NCI-H510A (cell line): Measurements from ENCODE around the gene WDR12.
"Not testable (repeated sequence)": the region's sequence is repeated elsewhere in the genome, so short reads cannot be mapped to it uniquely, and the experiment has no call there.

Source experiments
- DNase-seq: peaks from one replicate; lab custom pipeline; 2025; lab: John Stamatoyannopoulos, UW

WDR12 gene

DNA sequence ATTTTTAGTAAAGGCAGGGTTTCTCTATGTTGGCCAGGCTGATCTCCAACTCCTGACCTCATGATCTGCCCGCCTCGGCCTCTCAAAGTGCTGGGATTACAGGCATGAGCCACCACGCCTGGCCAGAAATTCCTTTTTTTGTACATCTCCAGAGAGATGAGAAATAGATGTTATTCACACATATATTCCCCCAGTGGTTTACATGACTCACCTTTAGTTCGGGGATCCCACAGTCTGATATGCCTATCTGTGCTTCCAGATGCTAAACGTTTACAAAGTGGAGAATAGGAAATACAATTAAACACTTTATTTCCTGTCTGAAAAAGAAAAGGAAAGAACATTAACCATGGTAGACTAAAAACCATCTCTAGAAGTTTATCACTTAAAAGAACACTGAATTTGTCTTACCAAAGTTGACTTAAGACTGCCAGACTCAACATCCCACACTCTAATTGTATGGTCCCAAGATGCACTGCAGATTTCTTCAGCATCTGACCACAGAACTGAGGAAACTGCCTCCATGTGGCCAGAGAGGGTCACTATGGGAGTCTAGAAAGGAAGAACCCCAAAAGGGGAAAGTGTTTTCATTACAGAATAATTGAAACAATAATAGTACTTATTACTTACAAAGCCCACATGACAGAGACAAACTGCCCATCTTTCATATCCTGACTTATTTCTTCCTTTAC is 27.3 kb downstream of the WDR12 start:
- no peak for DNase-seq

DNA sequence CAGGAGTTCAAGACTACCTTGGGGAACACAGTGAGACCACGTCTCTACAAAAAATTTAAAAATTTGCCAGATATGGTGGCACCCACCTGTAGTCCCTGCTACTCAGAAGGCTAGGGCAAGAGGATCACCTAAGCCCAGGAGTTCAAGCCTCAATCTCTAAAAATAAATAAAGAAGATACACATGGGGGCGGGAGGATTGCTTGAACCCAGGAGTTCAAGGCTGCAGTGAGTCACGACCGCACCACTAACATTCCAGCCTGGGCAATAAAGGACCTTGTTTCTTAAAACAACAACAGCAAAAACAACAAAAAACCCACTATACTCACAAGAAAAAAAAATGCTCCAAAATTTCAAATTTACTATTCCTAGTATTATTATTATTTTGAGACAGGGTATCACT is 29.9 kb downstream of the WDR12 start:
- DNase-seq = no peak

DNA sequence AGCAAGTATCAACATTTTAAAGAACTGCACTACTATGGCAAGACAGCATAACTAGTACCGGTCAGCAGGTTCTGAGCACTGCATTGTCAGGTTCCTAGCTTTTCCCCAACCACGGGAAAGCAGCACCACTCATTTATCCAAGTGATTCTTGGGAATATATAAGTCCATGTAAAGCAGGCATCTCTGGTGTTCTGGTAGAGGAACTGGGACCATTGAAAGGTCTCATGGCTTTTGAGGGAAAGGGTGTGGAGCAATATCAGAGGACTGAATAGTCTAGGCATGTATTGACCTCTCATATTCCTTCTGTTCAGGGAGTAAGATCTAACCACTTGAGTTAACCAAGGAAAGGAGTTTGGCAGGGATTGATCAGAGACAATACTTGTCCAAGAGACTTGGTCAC is 33.8 kb downstream of the WDR12 start:
- no peak for DNase-seq

DNA sequence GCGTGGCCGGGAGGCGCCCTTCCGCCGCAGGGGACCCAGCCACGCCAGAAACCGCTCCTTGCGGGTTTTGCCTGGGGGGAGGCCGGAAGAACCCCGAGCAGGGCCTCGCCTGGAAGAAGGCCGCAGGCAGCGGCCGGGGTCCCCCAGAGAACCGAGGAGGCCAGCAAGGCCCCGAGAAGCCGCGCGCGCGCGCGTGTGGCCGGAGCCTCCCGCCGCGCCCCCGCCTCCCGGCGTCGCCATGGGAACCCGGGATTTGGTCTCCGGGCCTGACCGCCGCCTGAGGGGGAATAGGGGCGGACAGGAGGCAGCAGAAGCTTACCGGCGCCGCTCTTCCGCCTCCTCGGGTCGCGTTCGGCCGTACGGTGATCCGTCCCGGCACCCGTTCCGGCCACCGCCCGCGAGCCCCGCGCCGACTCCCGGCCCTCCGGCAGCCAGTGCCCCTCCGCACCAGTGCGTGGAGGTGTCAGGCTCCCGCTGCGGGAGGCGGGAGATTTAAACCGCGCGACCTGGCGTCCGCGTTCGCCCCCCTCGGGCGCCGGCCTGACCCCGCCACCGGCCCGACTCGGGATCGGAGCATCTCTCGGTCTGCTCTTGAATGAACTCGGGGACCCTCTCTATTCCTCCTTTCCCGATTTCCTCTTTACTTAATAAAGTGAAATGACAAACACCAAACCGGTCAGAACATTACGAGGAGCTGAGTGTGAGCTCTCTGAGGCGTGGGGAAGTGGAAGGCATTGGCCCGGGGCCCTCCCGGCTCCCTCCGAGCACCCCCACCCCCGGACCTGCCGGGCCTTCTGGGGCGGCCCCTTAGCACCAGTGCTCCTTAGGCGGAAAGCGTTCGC is 40.0 kb downstream of the WDR12 start, which contains the start of gene ICA1L:
ICA1L (minus strand) TSS at position 467 of the 842 bp plus-strand sequence. CDS start 42,757 bp downstream, outside the sequence.
- peak; percentile 51 for DNase-seq

DNA sequence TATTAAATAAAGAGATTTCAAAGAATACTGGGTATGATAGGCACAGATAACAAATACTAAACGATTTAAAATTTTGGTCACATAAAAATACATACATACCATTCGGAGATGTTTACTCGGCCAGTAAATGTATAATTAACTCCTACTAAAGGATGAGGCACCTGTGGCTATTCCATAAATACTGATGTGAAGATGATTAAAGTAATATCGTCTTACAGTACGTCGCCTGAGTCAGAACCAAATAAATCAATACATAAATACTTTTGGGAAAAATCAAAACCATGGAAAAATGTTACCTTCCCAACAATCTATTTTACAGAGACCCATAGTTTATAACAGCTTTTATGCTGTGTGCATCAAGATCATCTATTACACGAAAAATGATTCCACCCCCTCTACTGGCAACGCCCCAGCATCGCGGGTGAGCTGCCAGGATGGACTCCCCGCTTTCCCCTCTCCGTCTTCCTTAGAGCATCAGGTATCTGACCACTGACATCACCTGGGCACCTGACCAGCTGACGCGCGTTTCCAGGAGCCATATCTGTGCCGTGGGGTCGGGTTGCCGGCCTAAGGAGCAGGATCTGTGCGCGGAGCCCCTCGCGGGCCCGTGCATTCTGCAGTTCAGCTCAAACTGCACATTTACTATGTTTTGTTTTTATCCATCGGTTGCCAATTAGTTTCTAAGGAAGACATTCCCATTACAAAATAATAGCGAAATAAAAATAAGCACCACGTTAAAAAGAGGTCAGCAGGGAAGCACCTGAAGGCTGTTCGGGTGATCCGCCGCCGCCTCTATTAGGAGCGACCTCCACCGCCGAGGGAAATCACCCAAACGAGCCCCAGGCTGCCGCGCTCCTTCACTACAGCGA is 40.8 kb downstream of the WDR12 start:
- peak; percentile 86 for DNase-seq

DNA sequence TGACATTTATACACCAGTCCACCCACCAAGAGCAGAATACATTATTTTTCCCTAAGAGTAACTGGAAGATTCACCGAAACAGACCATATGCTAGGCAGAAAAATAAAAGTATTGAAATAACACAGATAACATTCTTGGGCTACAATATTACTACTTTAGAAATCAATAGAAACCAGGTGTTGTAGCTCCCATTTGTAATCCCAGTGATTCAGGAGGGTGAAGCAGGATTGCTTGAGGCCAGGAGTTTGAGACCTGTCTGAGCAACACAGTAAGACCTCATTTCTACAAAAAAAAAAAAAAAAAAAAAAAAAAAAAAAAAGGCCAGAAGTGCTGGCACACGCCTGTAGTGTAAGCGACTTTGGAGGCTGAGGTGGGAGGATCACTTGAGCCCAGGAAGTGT is 49.5 kb downstream of the WDR12 start:
- DNase-seq = no peak

DNA sequence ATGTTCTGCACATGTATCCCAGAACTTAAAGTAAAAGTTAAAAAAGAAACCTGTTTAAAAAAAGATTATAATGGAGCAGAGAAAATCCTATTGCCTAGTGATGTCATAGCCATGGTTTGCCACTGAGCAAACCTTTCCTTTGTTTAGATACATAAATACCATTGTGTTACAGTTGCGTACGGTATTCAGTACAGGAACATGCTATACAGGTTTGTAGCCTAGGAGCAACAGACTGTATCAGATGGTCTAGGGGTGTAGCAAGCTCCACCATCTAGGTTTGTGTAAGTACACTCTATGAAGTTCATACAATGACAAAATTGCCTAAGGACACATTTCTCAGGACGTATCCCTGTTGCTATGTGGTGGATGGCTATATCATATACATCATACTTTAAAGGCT is 52.9 kb downstream of the WDR12 start:
- DNase-seq = no peak

DNA sequence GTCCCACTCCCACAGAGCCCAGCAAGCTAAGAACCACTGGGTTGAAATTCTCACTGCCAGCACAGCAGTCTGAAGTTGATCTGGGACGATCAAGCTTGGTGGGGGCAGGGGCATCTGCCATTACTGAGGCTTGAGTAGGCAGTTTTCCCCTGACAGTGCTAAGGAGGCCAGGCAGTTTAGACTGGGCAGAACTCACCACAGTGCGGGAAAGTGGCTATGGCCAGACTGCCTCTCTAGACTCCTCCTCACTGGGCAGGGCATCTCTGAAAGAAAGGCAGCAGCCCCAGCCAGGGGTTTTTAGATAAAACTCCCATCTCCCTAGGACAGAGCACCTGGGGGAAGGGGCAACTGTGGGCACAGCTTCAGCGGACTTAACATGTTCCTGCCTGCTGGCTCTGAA is 62.1 kb downstream of the WDR12 start:
- not testable (repeated sequence) for DNase-seq

DNA sequence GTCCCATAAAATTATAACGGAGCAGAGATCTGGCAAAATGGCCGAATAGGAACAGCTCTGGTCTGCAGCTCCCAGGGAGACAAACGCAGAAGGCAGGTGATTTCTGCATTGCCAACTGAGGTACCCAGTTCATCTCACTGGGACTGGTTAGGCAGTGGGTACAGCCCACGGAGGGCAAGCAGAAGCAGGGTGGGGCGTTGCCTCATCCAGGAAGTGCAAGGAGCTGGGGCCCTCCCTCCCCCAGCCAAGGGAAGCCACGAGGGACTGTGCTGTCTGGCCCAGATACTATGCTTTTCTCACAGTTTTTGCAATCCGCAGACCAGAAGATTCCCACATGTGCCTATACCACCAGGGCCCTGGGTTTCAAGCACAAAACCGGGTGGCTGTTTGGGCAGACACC is 62.7 kb downstream of the WDR12 start:
- no peak for DNase-seq

DNA sequence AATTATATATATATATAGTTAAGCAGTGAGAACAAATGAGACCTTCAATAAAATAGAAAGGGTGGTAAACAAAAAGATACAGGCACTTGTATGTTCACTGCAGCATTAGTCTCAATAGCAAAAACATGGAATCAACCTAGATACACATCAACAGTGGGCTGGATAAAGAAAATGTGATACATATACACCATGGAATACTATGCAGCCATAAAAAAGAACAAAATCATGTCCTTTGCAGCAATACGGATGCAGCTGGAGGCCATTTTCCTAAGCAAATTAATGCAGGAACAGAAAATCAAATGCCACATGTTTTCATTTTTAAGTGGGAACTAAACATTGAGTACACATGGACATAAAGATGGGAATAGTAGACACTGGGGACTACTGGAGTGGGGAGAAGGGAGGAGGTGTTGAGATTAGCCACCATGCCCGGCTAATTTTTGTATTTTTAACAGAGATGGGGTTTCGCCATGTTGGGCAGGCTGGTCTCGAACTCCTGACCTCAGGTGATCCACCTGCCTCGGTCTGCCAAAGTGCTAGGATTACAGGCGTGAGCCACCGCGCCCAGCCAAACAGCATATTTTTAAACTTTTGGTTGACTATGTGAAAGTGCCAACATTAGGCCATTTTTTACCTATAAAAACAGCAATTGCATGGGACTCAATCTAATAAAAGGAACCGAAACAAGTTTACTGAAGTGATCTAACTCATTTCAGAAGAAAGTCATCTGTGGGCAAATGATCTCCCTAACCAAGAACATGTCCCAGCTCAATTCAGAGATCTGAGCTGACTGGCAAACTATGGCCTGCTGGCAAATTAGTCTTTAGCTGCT is 63.6 kb downstream of the WDR12 start:
- no peak for DNase-seq

DNA sequence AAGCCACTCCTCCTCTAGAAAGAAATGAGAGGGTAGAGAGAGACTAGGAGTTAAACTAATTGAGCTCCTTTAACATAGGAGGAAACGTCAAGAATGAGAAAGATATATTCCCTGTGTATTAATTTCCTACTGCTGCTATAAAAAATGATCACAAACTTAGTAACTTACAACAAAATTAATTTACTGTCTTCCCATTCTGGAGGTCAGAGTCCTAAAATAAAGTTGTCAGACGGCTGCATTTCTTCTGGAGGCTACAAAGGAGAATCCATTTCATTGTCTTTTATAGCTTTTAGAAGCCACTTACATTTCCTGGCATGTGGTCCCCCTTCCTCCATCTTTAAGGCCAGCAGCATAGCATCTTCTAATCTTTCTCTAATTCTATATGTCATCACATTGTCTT is 66.8 kb downstream of the WDR12 start:
- no peak for DNase-seq

DNA sequence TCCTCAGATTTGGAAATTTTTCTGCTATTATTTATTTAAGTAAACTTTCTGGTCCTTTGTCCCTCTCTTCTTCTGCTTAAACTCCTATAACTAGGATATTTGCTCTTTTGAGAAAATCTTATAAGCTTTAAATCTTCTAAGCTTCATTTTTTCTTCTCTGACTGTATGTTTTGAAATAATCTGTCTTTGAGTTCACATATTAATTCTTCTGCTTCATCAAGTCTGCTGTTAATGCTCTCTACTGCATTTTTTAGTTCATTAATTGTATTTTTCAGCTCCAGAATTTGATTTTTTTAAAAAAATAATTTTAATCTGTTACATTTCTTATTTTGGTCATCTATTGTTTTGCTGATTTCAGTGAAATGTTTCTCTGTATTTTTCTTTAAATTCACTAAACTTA is 68.8 kb downstream of the WDR12 start:
- no peak for DNase-seq

DNA sequence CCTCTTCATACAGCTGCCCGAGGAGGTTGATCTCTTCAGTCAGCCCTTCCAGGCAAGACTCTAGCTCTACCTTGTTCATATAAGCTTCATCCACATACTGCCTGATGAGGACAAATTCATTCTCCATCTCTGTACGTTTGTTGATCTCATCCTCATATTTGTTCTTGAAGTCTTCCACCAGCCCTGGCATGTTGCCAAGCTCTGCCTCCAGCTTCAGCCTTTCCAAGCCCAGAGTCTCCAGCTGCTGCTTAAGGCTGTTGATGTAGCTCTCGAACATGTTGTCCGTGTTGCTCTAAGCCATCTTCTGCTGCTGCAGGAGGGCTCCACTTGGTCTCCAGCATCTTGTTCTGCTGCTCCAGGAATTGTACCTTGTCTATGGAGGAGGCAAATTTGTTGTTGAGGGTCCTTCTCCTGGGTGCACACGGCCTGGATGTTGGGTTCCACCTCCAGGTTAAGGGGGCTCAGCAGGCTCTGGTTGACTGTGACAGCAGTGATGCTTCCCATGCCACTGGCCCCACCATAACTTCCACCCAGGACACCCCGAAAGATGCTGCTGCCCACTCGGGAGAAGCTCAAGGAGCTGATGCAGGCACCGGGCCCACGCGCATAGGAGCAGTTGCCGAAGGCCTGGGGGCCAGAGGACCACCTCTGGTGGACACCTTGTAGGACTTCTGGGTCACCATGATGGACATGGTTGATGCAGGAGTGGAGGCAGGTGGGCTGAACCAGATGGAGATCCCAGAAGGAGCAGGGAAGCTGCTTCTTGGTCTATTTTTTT is 70.2 kb downstream of the WDR12 start:
- DNase-seq = peak; percentile 6

DNA sequence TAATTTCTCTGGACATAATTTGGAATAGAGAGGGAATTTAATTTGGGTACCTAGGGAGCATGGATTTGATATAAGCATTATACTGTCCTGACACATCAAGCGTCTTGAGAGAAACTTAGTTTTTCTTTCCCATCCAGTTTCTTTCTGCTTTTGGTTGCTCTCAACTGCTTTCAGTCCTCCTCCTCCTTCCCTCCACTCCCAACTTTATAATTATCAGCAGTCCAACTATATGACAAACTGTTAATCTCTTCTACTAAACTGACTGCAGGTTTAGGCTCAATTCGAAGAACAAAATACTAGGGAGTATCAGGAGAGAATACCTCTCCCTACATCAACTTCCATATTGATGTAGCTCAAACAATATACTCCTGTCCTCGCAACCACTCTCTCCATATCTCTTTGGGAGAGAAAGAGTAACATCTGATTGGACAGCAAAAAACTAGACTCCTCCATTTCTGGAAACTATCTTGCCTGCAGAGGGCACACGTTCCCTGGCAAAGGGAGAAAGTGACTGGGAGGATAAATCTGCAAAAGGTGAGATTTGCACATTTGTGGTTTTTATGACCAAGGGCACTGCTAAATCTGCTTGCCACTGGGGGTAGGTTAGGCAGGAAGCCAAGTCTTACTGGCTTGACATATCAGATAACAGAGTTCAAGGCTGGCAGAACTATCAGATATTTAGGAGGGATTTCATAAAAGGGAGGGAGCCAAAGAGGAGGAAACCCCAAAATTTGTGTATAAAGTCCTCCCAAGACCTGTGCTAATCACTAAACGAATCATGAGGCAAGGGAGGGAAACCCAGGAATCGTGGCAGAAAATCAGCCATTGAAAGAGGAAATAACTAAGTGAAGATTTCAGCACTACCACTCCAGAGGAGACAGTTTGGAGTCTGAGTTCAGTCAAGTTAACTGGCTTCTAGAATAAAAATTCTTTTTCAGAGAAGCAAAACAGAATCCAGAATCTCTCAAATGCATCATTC is 79.9 kb downstream of the WDR12 start:
- no peak for DNase-seq

DNA sequence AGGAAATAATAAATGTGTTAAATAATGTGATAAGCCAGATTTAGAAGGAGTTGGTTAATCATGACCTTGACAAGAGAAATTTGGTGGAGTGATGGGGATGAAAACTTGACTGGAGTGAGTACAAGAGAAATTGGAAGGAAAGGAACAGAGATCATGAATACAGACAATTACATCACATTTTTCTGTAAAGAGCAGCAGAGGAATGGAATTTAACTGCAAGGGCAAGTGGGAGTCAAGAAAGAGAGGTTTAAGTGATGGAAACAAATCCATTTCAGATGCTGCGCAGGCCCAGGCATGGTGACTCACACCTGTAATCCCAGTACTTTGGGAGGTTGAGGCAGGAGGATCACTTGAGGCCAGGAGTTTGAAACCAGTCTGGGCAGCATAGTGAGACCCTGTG is 86.6 kb downstream of the WDR12 start:
- no peak for DNase-seq
